GM21717 (cell line): Measurements from ENCODE around the gene EEF1AKMT2.
"Not testable (repeated sequence)": the region's sequence is repeated elsewhere in the genome, so short reads cannot be mapped to it uniquely, and the experiment has no call there.

Source experiments
- ATAC-seq: cut with Tn5 transposase; IDR thresholded peaks from one replicate; pipeline ENCODE4 v1.9.1; 2021; ENCODE audit warnings: mild to moderate bottlenecking, moderate library complexity; ENCODE audit not compliant: unreplicated experiment

EEF1AKMT2 gene

DNA sequence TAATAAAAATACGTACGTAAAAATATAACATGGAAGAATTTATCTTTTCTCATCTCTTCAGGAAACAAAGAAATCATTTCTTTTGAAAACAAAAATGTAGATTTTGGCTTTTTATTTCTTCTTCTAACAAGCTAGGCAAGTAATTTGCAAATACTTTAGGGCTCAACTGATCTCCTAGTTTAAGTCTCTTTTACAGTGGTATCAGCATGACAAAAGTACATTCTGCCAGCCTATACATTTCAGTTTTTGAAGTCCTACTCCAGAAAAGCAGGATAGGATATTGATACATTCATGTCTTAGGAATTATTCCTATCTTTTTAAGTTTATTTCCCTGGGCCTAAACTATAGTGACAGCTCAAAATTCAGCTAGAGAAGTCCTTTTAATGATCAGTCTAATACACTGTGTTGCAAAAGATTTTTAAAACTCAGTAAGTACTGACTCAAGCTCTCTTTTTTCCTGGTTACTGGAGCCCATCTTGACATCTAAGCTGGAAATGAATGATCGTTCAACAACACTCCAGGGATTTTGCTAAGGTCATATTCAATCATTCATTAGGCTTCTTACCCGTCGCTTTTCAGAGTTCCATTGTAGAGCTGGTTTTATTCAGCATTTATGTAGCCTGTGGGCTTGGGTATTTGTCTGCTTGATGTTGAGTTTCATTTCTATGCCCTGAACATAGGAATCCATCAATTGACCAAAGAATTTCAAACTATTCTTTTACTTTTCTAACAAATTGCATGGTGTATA, 35.4 kb downstream of the EEF1AKMT2 start:
- no peak for ATAC-seq

GRCh38 chr10:124755581-124755980, 36.1 kb downstream of the EEF1AKMT2 start:
- no peak for ATAC-seq

DNA sequence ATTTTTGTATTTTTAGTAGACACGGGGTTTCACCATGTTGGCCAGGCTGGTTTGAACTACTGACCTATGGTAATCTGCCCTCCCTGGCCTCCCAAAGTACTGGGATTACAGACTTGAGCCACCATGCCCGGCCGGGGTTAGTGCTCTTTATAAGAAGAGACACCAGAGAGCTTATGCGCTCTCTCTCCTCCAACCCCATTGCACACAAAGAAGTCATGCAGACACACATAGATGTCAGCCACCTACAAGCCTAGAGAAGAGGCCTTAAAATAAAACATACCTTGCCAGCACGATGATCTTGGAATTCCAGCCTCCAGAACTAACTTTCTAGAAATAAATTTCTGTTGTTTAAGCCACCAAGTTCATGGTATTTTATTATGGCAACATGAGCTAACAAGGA, 37.5 kb downstream of the EEF1AKMT2 start:
- no peak for ATAC-seq

GRCh38 chr10:124748953-124749645, 42.6 kb downstream of the EEF1AKMT2 start:
- peak; percentile 50 for ATAC-seq

DNA sequence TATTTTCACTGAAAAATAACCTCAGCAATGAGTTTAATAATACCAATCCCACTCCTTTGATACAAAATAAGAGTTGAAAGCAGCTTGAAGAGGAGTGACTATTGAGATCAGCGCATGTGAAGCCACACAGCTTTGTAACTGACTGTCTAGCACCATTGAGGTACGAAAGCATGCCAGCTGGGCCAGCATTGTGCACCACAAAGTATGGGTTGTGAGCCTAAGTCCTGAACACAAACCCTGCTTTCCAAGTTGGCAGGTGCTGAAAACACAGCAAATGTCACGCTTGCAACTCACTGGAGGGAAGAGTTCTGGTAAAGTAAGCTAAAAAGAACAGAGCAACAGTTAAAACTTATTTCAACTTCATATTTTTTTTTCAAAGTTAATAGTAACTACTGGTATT, 43.5 kb downstream of the EEF1AKMT2 start:
- no peak for ATAC-seq

GRCh38 chr10:124747745-124748144, 43.9 kb downstream of the EEF1AKMT2 start:
- no peak for ATAC-seq

DNA sequence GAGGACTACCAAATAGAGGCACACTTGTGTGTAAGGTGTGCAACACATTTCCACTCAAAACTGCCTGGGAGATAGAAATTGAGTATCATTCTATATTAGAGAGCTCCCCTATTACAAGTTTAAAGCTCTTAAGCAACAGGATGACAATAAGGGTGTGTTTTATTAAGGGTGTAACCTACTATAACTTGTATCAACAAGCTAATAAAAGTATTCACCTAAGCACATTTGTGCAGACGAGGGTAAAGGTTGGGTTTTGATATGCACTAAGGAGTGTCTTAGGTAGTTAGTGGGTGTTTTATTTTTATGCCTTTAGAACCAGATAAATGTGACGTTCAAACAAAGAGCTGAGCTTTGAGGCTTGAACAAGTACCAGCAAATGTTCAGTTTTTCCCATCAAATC, 44.7 kb downstream of the EEF1AKMT2 start:
- no peak for ATAC-seq

DNA sequence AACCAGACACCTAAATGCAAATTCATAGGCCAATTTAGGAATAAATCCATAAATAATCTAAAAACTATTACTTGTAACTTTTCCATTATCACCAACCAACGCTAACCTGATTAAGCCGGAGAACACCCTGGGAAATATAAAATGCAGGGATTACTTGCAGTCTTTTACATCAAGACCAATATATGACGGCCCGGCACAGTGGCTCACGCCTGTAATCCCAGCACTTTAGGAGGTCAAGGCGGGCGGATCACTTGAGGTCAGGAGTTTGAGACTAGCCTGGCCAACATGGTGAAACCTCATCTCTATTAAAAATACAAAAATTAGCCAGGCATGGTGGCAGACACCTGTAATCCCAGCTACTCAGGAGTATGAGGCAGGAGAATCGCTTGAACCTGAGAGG, 45.2 kb downstream of the EEF1AKMT2 start:
- ATAC-seq: not testable (repeated sequence)

GRCh38 chr10:124745673-124746072, 46.0 kb downstream of the EEF1AKMT2 start:
- no peak for ATAC-seq

GRCh38 chr10:124745252-124745651, 46.4 kb downstream of the EEF1AKMT2 start:
- ATAC-seq: no peak

DNA sequence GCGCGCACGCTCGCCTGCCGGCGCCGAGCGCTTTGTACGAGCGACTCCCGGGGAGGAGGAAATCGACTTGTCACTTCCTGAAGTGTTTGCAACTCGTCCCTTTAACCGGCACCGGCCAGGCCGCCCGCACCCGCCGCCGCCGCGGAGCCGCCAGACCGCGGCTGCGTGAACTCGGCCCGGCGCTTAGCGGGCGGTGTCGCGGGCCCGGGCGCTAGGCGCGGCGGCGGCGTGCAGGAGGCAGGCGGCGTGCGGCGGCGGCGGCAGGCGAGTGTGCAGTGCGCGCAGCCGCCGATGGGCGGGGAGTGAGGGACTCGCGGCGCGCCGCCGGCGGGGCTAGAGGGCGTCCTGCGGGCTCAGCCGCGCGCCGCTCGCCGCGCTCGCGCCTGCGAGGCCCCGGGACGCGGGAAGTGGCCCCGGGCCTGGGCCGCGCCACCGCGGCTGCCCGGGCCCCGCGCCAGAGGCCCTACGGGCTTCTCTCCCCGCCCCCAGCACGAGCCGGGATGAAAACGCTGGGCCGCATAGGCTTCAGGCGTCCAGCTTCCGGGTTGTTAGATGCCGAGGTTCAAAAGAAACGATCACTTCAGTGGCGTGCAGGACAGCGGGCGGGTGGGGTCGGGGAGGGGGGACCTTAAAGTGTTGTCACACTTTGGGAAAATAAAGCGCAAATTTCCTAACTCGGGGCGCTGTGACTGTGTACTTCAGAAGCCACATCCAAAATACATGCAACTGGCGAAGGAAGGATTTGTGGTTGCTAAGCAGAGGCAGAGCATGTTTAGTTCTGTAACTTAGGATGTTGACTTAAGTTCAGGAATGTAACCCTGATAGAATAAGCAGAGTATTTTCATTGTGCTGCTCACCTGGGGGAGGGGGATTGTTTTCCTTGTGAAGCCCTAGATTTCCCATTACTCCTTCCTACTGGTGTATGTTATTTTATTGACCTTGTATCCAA, 47.3 kb downstream of the EEF1AKMT2 start, which contains the start of gene FAM53B:
FAM53B (minus strand) TSS at position 277 of the 949 bp plus-strand sequence. CDS start 37,665 bp downstream, outside the sequence.
- ATAC-seq: peak; percentile 60

DNA sequence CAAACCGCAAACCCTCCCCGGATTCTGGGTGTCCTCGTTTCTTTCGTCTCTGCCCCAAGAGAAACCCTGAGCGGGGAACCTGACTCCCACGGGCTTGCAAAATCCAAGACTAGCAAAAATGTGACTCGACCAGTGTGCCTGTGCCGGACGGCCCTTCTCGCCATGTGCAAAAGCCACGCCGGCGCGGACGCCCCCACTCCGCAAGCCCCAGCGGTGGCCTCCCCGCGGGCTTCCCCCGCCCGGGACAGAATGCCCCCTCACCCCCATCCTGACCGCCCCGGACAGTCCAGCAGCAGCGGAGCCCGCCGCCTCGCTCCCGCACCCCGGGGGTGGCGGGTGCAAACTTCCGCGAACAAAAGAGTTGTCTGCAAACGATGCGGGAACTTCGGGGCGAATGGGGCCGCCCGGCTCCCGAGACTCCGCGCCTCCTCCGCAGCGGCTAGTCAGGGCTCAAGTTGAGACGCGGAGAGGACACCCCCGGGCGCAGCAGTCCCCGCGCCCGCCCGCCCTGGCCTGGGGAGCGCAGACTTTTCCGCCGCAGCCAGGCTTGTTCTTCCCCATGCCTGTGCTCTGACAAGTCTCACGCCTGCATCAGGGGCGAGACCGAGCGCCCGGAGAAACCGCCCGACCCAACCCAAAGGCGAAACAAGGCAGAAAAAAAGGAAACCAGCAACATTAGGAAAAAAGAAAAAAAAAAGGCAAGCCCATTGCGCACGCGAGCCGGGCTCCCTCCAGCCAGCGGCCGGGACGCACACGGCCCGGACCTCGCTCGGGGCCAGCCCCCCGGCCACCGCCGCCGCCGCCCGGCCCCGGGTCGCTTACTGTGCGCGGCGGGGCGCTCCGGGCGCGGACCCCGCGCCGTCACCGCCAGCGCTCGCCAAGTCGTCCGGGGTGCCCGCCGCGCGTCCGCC, 48.2 kb downstream of the EEF1AKMT2 start:
- peak; percentile 16 for ATAC-seq

DNA sequence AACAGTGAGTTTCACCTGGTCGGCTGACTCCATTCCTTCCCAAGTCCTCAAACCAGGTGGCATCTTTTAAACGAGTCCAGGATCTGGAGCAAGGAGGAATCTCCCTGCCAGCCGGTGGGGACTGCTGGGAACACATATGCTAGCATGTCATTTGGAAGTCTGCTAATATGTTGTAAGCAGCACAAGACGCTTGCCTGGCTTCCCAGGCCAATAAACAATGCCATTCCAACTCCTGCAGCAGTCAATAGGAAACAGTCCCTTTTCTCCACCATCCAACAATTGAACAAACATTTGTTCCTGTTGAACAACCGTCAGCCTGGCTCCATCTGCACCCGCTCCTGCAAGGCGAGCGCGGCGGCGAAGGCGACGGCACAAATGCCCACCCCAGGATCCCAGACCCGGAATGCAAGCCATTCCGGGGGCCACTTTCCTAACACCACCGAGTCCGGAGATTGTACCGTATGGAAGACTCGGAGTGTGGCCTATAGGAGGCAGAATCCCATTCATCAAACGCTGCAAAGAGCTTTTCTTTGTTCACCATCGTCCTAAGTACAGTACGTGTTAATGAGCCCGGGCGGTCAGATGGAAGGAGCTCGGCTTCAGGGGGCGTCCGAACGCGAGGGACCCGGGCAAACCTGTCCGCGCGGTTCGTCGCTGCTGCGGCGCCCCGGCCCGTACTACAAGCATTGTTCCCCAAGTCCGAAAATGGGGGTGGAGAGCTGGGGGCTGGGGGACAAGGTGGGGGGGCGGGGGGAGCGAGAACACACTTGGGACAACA, 49.1 kb downstream of the EEF1AKMT2 start:
- ATAC-seq: no peak

- no peak for ATAC-seq
Observed at GRCh38 chr10:124741922-124742412, 49.7 kb downstream of the EEF1AKMT2 start.

- peak; percentile 41 for ATAC-seq
Observed at GRCh38 chr10:124741281-124741921, 50.3 kb downstream of the EEF1AKMT2 start.

- ATAC-seq: peak; percentile 18
Observed at GRCh38 chr10:124740369-124741280, 51.1 kb downstream of the EEF1AKMT2 start.

DNA sequence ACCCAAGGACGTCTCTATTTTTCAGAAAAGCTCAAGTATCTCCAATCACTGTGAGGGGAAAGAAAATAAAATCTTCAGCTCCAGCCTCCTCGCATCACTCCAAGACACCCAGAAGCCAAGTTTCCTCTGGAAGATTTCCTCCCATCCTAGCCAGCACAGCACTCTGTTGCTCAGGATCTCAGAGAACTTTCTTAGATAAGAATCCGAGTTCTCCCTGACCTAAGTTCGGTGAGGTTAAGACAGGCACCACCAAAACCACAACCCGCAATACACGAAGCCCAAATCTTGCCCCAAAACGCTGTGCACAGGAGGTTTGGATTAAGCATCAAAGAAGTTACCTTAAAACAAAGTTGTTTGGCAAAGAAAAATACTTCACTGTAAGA, 51.7 kb downstream of the EEF1AKMT2 start:
- ATAC-seq: no peak
